HG03571 (cell line): ENCODE data around the gene CAV3.

ENCODE experiments used
- ATAC-seq: cut with Tn5 transposase; IDR thresholded peaks from one replicate; pipeline ENCODE4 v1.9.1; 2021; ENCODE audit not compliant: unreplicated experiment

Gene CAV3

GRCh38 chr3:8784676-8785435 is 51.3 kb downstream of the CAV3 start:
- ATAC-seq, result no peak

- ATAC-seq, result no peak
These were observed 56.9 kb downstream of the CAV3 start for GRCh38 chr3:8790529-8790928.

DNA sequence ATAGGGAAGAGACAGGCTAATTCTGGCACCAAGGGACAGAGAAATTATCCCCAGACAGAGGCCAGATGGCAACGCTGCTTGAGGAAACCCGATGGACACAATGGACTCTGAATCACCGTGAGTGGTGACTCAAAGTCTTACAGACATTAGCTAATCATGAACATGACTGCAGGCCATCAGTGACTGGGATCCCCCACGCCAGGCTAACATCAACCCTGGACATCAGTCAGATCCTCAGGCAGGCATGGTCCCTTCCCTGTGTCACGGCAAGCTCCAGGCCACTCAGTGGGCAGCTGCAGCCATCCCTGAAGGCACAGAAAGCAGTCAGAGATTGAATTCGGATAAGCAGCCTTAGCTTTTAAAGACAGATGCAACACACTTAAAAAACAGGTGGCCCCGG is 59.6 kb downstream of the CAV3 start:
- no peak for ATAC-seq

GRCh38 chr3:8794247-8794646 is 60.6 kb downstream of the CAV3 start:
- no peak for ATAC-seq
